ENCODE results near the gene ELAVL1. TPM values are rescaled to one million over a fixed set of nuclear protein-coding genes. Genes with fewer than 3 reads are reported as not detected.

Gene ELAVL1
- total and polyA plus RNA-seq, 2 experiments from 2014 or later = 57.7 to 89.9 TPM

DNA sequence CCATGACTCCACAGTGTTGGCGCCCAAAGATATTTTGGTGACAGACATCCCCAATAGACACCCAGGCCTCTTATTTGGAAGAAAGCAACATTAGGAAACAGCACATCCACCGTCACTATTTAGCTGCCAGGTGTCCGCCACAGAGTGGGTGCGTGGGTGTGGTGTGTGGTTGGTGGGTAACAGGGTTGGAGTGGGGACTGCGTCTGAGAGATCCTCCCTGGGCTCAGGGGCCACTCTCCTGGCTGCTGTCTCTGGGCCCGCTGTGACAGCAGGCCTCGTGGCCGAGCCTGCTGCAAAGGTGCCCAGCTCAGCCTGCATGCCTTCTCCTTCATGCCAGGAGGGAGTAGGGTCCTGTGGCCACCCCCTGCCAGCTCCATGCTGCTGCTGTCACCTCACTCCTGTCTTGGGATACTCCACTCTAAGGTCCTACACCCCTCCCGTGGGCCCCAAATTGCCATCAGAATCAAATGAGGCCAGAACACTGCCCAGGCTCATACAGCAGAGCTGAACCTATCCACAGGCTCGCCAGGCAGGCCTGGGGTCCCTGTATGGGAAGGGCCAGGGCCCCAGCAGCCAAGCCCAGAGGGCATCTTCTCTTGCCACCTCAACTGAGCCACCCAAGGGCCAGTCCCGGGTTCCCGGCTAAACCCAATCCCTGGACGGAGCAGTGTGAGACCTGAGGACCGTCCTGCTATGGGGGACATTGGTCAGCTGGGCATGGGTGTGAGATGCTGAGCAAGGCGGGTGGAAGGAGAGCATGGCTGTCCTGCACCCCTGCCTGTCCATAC is 37.2 kb downstream of the ELAVL1 start:
- Histone ChIP-seq H3K79me2 (no peaks in the 10 kb centered on the region), H3K27ac (no peak overlapping the region), H3K27me3 (no peaks in the 10 kb centered on the region), H3K4me3 (no peak overlapping the region), H3K36me3 (replicated peaks; ENCODE audit: insufficient read depth, low read depth) (no peaks in the 10 kb centered on the region), H2AFZ (no peak overlapping the region), H3K9me2 (replicated peaks; ENCODE audit: insufficient read depth) (no peaks in the 10 kb centered on the region), H3K4me2 (no peak overlapping the region), H4K20me1 (ENCODE audit: insufficient read depth, poor library complexity, severe bottlenecking) (peaks cover 4% of the 10 kb centered on the region), H3K9me3 (ENCODE audit: low read depth) (no peaks in the 10 kb centered on the region), H3K4me1 (ENCODE audit: insufficient read depth) (no peaks in the 10 kb centered on the region)
- no peak for DNase-seq (ENCODE audit: low spot score)
- TF ChIP-seq EZH2 (IDR thresholded peaks at IDR 0.05; ENCODE audit: borderline replicate concordance) (no peak), EZH2phosphoT487 (IDR thresholded peaks at IDR 0.05; ENCODE audit: low read depth, severe bottlenecking, unreplicated experiment) (no peak)
- TF ChIP-seq, protein P1, sequence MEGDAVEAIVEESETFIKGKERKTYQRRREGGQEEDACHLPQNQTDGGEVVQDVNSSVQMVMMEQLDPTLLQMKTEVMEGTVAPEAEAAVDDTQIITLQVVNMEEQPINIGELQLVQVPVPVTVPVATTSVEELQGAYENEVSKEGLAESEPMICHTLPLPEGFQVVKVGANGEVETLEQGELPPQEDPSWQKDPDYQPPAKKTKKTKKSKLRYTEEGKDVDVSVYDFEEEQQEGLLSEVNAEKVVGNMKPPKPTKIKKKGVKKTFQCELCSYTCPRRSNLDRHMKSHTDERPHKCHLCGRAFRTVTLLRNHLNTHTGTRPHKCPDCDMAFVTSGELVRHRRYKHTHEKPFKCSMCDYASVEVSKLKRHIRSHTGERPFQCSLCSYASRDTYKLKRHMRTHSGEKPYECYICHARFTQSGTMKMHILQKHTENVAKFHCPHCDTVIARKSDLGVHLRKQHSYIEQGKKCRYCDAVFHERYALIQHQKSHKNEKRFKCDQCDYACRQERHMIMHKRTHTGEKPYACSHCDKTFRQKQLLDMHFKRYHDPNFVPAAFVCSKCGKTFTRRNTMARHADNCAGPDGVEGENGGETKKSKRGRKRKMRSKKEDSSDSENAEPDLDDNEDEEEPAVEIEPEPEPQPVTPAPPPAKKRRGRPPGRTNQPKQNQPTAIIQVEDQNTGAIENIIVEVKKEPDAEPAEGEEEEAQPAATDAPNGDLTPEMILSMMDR (IDR thresholded peaks at IDR 0.05; ENCODE audit: poor library complexity) = no peak
- 96% methylated on average over 15 of the region's 15 CpGs for WGBS (ENCODE audit: low lambda C conversion rate, missing lambda C conversion rate)

DNA sequence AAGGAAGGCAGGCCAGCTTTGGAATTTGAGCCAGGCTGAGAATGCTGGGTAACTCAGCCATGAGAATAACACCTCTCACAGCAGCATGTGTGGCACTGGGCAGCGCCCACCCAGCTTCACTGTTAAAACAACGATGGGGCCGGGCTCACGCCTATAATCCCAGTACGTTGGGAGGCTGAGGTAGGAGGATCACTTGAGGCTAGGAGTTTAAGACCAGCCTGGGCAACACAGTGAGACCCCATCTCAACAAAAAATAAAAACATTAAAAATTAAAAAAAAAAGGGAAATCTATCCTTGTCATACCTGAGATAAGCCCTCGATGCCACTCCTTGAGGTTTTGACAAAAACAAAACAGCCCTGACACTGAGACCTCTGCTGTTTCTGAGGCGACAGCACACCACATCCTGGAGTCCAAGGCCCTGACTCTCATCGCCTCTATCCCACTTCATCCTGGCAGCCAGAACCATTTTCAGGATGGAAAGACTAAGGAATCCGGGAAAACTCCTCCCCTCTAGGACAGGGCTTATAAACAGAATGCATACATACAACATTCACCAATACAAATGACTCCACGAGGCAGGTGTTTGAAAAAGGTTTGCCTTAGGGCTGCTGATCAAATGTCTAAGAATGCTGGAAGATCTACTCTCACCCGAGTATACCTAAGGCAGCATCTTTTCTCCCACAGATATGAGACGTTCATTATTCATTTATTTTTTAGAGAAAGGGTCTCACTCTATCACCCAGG is 39.3 kb downstream of the ELAVL1 start:
- TF ChIP-seq EZH2 (IDR thresholded peaks at IDR 0.05; ENCODE audit: borderline replicate concordance) = no peak
- TF ChIP-seq, protein P1 (IDR thresholded peaks at IDR 0.05; ENCODE audit: poor library complexity) = no peak
- no peak for TF ChIP-seq EZH2phosphoT487 (IDR thresholded peaks at IDR 0.05; ENCODE audit: low read depth, severe bottlenecking, unreplicated experiment)
- H3K79me2 ChIP-seq = no peaks in the 10 kb centered on the region
- no peak for DNase-seq (ENCODE audit: low spot score)
- H3K36me3 ChIP-seq (replicated peaks; ENCODE audit: insufficient read depth, low read depth) = no peaks in the 10 kb centered on the region
- no peaks in the 10 kb centered on the region for H3K27me3 ChIP-seq
- no peak overlapping the region for H3K4me2 ChIP-seq
- H3K9me3 ChIP-seq (ENCODE audit: low read depth) = no peaks in the 10 kb centered on the region
- H3K4me1 ChIP-seq (ENCODE audit: insufficient read depth) = peaks cover 6% of the 10 kb centered on the region
- peaks cover 4% of the 10 kb centered on the region for H4K20me1 ChIP-seq (ENCODE audit: insufficient read depth, poor library complexity, severe bottlenecking)
- 93% methylated on average over 12 of the region's 12 CpGs for WGBS (ENCODE audit: low lambda C conversion rate, missing lambda C conversion rate)
- no peaks in the 10 kb centered on the region for H3K9me2 ChIP-seq (replicated peaks; ENCODE audit: insufficient read depth)
- H2AFZ ChIP-seq = no peak overlapping the region
- H3K4me3 ChIP-seq = no peak overlapping the region
- H3K27ac ChIP-seq = no peak overlapping the region

DNA sequence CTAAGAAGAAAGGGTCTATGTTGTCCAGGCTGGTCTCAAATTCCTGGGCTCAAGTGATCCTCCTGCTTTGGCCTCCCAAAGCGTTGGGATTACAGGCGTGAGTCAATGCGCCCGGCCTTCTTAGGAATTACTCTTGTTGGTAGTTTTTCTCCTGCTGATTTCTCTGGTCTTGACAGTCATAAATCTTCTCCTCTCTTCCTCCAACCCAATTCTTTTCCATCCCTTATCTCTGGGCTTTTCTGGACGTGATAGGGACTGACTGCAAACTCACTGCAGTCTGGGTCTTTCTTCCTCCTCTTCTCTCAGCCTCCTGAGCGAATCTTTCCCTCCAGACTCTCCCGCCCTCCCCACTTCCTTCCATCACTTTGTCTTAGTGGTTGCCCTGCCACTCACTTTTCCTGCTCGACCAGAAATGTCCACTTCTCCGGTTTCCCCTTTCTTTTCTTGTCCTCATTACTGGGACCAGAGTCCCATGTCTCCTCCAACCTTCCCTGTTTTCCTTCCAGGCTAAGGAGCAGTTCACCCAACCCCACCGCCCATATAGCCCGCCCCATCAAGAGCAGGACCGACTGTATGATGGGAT is 40.1 kb downstream of the ELAVL1 start:
- no peak overlapping the region for H3K4me3 ChIP-seq
- H3K9me2 ChIP-seq (replicated peaks; ENCODE audit: insufficient read depth) = no peaks in the 10 kb centered on the region
- H3K36me3 ChIP-seq (replicated peaks; ENCODE audit: insufficient read depth, low read depth) = no peaks in the 10 kb centered on the region
- H3K27me3 ChIP-seq = no peaks in the 10 kb centered on the region
- 85% methylated on average over 12 of the region's 12 CpGs for WGBS (ENCODE audit: low lambda C conversion rate, missing lambda C conversion rate)
- DNase-seq (ENCODE audit: low spot score) = no peak
- no peak overlapping the region for H3K4me2 ChIP-seq
- no peaks in the 10 kb centered on the region for H4K20me1 ChIP-seq (ENCODE audit: insufficient read depth, poor library complexity, severe bottlenecking)
- no peaks in the 10 kb centered on the region for H3K9me3 ChIP-seq (ENCODE audit: low read depth)
- H3K4me1 ChIP-seq (ENCODE audit: insufficient read depth) = peaks cover 6% of the 10 kb centered on the region
- TF ChIP-seq EZH2phosphoT487 (IDR thresholded peaks at IDR 0.05; ENCODE audit: low read depth, severe bottlenecking, unreplicated experiment) = no peak
- TF ChIP-seq, protein P1 (IDR thresholded peaks at IDR 0.05; ENCODE audit: poor library complexity) = no peak
- TF ChIP-seq EZH2 (IDR thresholded peaks at IDR 0.05; ENCODE audit: borderline replicate concordance) = no peak
- H3K79me2 ChIP-seq = no peaks in the 10 kb centered on the region
- no peak overlapping the region for H2AFZ ChIP-seq
- H3K27ac ChIP-seq = no peak overlapping the region

Data from hepatocyte (in vitro differentiated cells).